OCI-LY7 (cell line): Measurements from ENCODE around the gene ARFGEF3. TPM values are rescaled to one million over a fixed set of nuclear protein-coding genes. Genes with fewer than 3 reads are reported as not detected.
A peak's percentile ranks its signal among the peaks of the same experiment; 100 is the strongest.
"Not testable (repeated sequence)": the region's sequence is repeated elsewhere in the genome, so short reads cannot be mapped to it uniquely, and the experiment has no call there.

Experiments
- BruUV-seq: library from RNA; stranded (reverse); fragments of 400-500 nt; replicated peaks from 2 replicates; lab custom pipeline; 2021; lab: Mats Ljungman, UMichigan
- CTCF ChIA-PET: fragments of 300-600 bp; sonication (Branson Sonifier 250); formaldehyde crosslinking; loops from one replicate; lab custom pipeline; 2022; ENCODE audit warnings: antibody characterized with exemption; ENCODE audit not compliant: unreplicated experiment; lab: Charles Lee
- POLR2A ChIA-PET: fragments of 300-600 bp; sonication (Branson Sonifier 250); formaldehyde crosslinking; loops from one replicate; lab custom pipeline; 2022; ENCODE audit warnings: antibody characterized with exemption; lab: Charles Lee
- DNase-seq: peaks from one replicate; pipeline ENCODE4 v3.0.0-alpha.2; 2015; ENCODE audit warnings: low spot score
- H2AFZ ChIP-seq: fragments of 200-600 bp; sonication (generic), shearing (Covaris generic); 2 replicates; pipeline ENCODE4 v1.6.1; 2014; ENCODE audit warnings: mild to moderate bottlenecking, antibody characterized with exemption, low read length, moderate library complexity
- H3K27ac ChIP-seq: fragments of 200-600 bp; sonication (generic); 2 replicates; pipeline ENCODE4 v1.5.1; 2014; ENCODE audit warnings: mixed run types, low read depth, mild to moderate bottlenecking, moderate library complexity, low read length, inconsistent platforms; ENCODE audit not compliant: poor library complexity, severe bottlenecking
- H3K36me3 ChIP-seq: fragments of 200-600 bp; sonication (generic); 2 replicates; pipeline ENCODE4 v1.6.1; 2014; ENCODE audit warnings: mild to moderate bottlenecking, antibody characterized with exemption, low read length, moderate library complexity, mixed read lengths; ENCODE audit not compliant: insufficient read depth
- H3K4me1 ChIP-seq: fragments of 200-600 bp; sonication (generic); 2 replicates; pipeline ENCODE4 v1.5.1; 2014; ENCODE audit warnings: mild to moderate bottlenecking, low read length; ENCODE audit not compliant: insufficient read depth, poor library complexity, severe bottlenecking
- H3K4me2 ChIP-seq: fragments of 200-600 bp; sonication (generic); 2 replicates; pipeline ENCODE4 v1.6.1; 2014; ENCODE audit warnings: mild to moderate bottlenecking, low read length
- H3K4me3 ChIP-seq: fragments of 200-600 bp; sonication (generic); 2 replicates; pipeline ENCODE4 v1.5.1; 2014; ENCODE audit warnings: mild to moderate bottlenecking, low read depth, low read length; ENCODE audit not compliant: poor library complexity, severe bottlenecking
- H3K79me2 ChIP-seq: fragments of 200-600 bp; sonication (generic); 2 replicates; pipeline ENCODE4 v1.6.1; 2016; ENCODE audit warnings: low read depth, mild to moderate bottlenecking, low read length, moderate library complexity, mixed read lengths; ENCODE audit not compliant: insufficient read depth
- H3K9me2 ChIP-seq: fragments of 200-600 bp; sonication (generic); 2 replicates; pipeline ENCODE4 v1.6.1; 2016; ENCODE audit warnings: mild to moderate bottlenecking, low read length, mixed read lengths; ENCODE audit not compliant: insufficient read depth
- H3K9me3 ChIP-seq: fragments of 200-600 bp; sonication (generic); 2 replicates; pipeline ENCODE4 v1.6.1; 2014; ENCODE audit warnings: mild to moderate bottlenecking, mixed run types, low read length, mixed read lengths
- H4K20me1 ChIP-seq: fragments of 200-600 bp; sonication (generic); 2 replicates; pipeline ENCODE4 v1.6.1; 2014; ENCODE audit warnings: mild to moderate bottlenecking, antibody characterized with exemption, low read length, moderate library complexity, mixed read lengths; ENCODE audit not compliant: insufficient read depth
- EZH2phosphoT487 ChIP-seq: fragments of 200-600 bp; sonication (generic); IDR thresholded peaks from 2 replicates; pipeline ENCODE4 v1.6.1; 2018; ENCODE audit warnings: low read depth, borderline replicate concordance, mild to moderate bottlenecking, mixed run types, antibody characterized with exemption, low read length, moderate library complexity, mixed read lengths
- intact Hi-C: fragments of 100-400 bp; cut with micrococcal nuclease; formaldehyde crosslinking; loops from one replicate; pipeline ENCODE4 v1.10.0; 2022; ENCODE audit not compliant: unreplicated experiment
- total RNA-seq, 2 experiments: library from RNA; depleted of rRNA in 1 of 2; stranded (reverse); fragments of >200 nt in 1 of 2; shearing (Covaris generic) in 1 of 2; gene quantifications; 2 replicates each; pipeline ENCODE4 v1.2.3, GENCODE V29; 2014 to 2022
- TF ChIP-seq, protein P1 (sequence below): fragments of 200-600 bp; sonication (generic); conservative IDR thresholded peaks from 2 replicates; pipeline ENCODE4 v1.5.1; 2014; ENCODE audit warnings: mild to moderate bottlenecking, antibody characterized with exemption, low read length, moderate library complexity, mixed read lengths

Gene ARFGEF3
- total RNA-seq, 2 experiments from 2014 or later: not detected

DNA sequence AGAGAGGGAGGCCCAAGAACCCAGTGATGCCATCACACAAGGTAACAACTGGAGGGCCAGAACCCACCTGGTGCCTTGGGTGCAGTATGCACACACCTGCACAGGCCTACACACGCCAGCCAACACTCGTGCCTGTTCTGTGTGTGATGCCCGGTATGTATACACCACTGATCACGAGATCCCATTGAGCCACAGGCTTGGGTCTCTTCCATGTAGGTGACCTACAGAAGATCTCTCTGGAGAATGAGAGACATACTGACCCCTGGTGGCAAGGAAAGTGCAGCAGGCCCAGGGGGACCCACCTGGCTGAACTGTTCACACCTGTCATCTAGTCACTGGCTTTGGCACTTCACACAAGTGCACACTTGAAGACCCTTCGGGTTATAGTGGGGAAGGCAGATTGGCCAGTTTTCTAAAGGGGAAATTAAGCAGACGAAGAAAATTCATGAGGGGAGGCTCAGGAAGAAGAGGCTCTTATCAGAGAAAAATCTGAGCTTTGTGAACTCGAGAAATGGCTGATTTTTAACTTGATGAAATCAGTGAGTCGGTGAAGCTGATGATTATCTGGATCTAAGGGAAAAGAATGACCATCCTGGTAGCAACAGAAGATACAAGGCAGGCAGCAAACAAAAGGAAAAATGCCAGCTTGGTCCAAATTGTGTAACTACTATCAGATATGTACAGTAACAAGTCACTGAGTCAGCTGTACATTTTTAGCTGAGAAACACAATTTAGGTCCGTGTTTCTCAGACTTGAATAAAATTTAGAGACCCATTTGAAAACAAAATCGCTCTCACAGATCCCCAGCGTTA is 125.6 kb downstream of the ARFGEF3 start:
- Histone ChIP-seq H3K36me3 (no peaks in the 10 kb centered on the region), H3K4me3 (no peak overlapping the region), H3K27ac (no peak overlapping the region), H3K4me1 (no peaks in the 10 kb centered on the region), H4K20me1 (no peaks in the 10 kb centered on the region), H3K79me2 (no peaks in the 10 kb centered on the region), H3K9me3 (no peaks in the 10 kb centered on the region), H2AFZ (no peak overlapping the region), H3K4me2 (no peak overlapping the region), H3K9me2 (no peaks in the 10 kb centered on the region)
- ChIA-PET CTCF (interaction anchor here (1.2 kb wide), 1 partner anchor 172 kb away, joined by 5 read pairs; no protein-coding TSS in a partner anchor), POLR2A (interaction anchor here (0.5 kb wide), 1 partner anchor 825 kb away, joined by 3 read pairs; no protein-coding TSS in a partner anchor)
- TF ChIP-seq, protein P1, sequence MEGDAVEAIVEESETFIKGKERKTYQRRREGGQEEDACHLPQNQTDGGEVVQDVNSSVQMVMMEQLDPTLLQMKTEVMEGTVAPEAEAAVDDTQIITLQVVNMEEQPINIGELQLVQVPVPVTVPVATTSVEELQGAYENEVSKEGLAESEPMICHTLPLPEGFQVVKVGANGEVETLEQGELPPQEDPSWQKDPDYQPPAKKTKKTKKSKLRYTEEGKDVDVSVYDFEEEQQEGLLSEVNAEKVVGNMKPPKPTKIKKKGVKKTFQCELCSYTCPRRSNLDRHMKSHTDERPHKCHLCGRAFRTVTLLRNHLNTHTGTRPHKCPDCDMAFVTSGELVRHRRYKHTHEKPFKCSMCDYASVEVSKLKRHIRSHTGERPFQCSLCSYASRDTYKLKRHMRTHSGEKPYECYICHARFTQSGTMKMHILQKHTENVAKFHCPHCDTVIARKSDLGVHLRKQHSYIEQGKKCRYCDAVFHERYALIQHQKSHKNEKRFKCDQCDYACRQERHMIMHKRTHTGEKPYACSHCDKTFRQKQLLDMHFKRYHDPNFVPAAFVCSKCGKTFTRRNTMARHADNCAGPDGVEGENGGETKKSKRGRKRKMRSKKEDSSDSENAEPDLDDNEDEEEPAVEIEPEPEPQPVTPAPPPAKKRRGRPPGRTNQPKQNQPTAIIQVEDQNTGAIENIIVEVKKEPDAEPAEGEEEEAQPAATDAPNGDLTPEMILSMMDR: peak; percentile 81
- TF ChIP-seq EZH2phosphoT487: no peak
- peak; percentile 48 for DNase-seq
- BruUV-seq: no TSS peak
- intact Hi-C loops: loop anchor here (1.0 to 5.0 kb wide), 3 partner anchors 115 to 225 kb away; partner anchors contain the start of gene HEBP2

GRCh38 chr6:138288428-138289085 is 126.8 kb downstream of the ARFGEF3 start:
- H3K4me1 ChIP-seq, H3K9me2 ChIP-seq, CTCF ChIA-PET, H3K9me3 ChIP-seq, POLR2A ChIA-PET, H3K79me2 ChIP-seq, H2AFZ ChIP-seq, H4K20me1 ChIP-seq, H3K4me3 ChIP-seq, H3K36me3 ChIP-seq, DNase-seq, H3K27ac ChIP-seq, H3K4me2 ChIP-seq, BruUV-seq: not testable (repeated sequence)
- intact Hi-C loops: loop anchor here (5.0 kb wide), 2 partner anchors 114 to 224 kb away; partner anchors contain the start of gene HEBP2

- Histone ChIP-seq H3K9me3 (no peaks in the 10 kb centered on the region), H2AFZ (no peak overlapping the region), H3K9me2 (no peaks in the 10 kb centered on the region), H3K36me3 (no peaks in the 10 kb centered on the region), H3K4me1 (no peaks in the 10 kb centered on the region), H3K4me2 (no peak overlapping the region), H3K4me3 (no peak overlapping the region), H3K79me2 (no peaks in the 10 kb centered on the region), H3K27ac (no peak overlapping the region), H4K20me1 (no peaks in the 10 kb centered on the region)
- ChIA-PET POLR2A (interaction anchor here (0.6 kb wide), 2 partner anchors 24 to 56 kb away, joined by 3 read pairs; no protein-coding TSS in a partner anchor), CTCF (no interaction called here)
- intact Hi-C loops: loop anchor here (5.0 kb wide), 2 partner anchors 113 to 223 kb away; partner anchors contain the start of gene HEBP2
- DNase-seq: peak; percentile 11
- no TSS peak for BruUV-seq
- TF ChIP-seq EZH2phosphoT487: no peak
- TF ChIP-seq, protein P1: peak; percentile 55
Measured at GRCh38 chr6:138289739-138290138, 128.0 kb downstream of the ARFGEF3 start.
